Activated CD8-positive, alpha-beta memory T cell treated with anti-CD3 and anti-CD28 coated beads, Interleukin-2, amount 10 ng/mL, durations not matched to agents 7 days and 5 days (primary cell): ENCODE measurements around the gene GRIK5. TPM values are rescaled to one million over a fixed set of nuclear protein-coding genes. Genes with fewer than 3 reads are reported as not detected.

ENCODE experiments used
- ATAC-seq: fragments of 150-1000 bp; cut with Tn5 transposase; one replicate; pipeline ENCODE4 v1.10.0; 2021; ENCODE audit warnings: moderate library complexity
- CTCF ChIA-PET: fragments of 350-600 bp; sonication (Branson Sonifier 250); formaldehyde crosslinking; loops from one replicate; lab custom pipeline; 2021; ENCODE audit warnings: antibody characterized with exemption; lab: Charles Lee
- DNase-seq: peaks from one replicate; pipeline ENCODE4 v3.0.0-alpha.2; 2020
- H3K27ac Mint-ChIP-seq: one replicate; pipeline ENCODE4 v1.8.0; 2021; ENCODE audit warnings: mild to moderate bottlenecking, mixed read lengths
- H3K27me3 Mint-ChIP-seq: one replicate; pipeline ENCODE4 v1.8.0; 2021; ENCODE audit warnings: mixed read lengths
- H3K36me3 Mint-ChIP-seq: one replicate; pipeline ENCODE4 v1.8.0; 2021; ENCODE audit warnings: mild to moderate bottlenecking, mixed read lengths
- H3K4me1 Mint-ChIP-seq: one replicate; pipeline ENCODE4 v1.8.0; 2021; ENCODE audit warnings: mixed read lengths
- H3K4me3 Mint-ChIP-seq: one replicate; pipeline ENCODE4 v1.8.0; 2021; ENCODE audit warnings: mild to moderate bottlenecking, moderate library complexity, mixed read lengths
- H3K9me3 Mint-ChIP-seq: one replicate; pipeline ENCODE4 v1.8.0; 2022; ENCODE audit warnings: low read depth, mixed read lengths
- total RNA-seq, 2 experiments: library from RNA; stranded (reverse); gene quantifications; one replicate each; pipeline ENCODE4 v1.2.3, GENCODE V29; 2021

Gene GRIK5
- total RNA-seq, 2 experiments from 2014 or later = 0.44 to 0.56 TPM

GRCh38 chr19:41968751-41969595, 101.0 kb downstream of the GRIK5 start:
- H3K27ac Mint-ChIP-seq = no peak overlapping the region
- CTCF ChIA-PET = no interaction called here
- ATAC-seq (no peak), DNase-seq (no peak)
- H3K9me3 Mint-ChIP-seq = no peaks in the 10 kb centered on the region
- no peaks in the 10 kb centered on the region for H3K36me3 Mint-ChIP-seq
- H3K4me3 Mint-ChIP-seq = no peak overlapping the region
- no peaks in the 10 kb centered on the region for H3K27me3 Mint-ChIP-seq
- no peaks in the 10 kb centered on the region for H3K4me1 Mint-ChIP-seq

- Mint-ChIP-seq H3K9me3 (no peaks in the 10 kb centered on the region), H3K36me3 (no peaks in the 10 kb centered on the region), H3K4me1 (no peaks in the 10 kb centered on the region), H3K4me3 (no peak overlapping the region), H3K27me3 (no peaks in the 10 kb centered on the region), H3K27ac (no peak overlapping the region)
- DNase-seq = no peak
- ATAC-seq = no peak
- CTCF ChIA-PET = no interaction called here
These were observed 102.8 kb downstream of the GRIK5 start for GRCh38 chr19:41967054-41967783.

GRCh38 chr19:41965106-41965505, 104.9 kb downstream of the GRIK5 start:
- CTCF ChIA-PET = no interaction called here
- Mint-ChIP-seq H3K36me3 (no peaks in the 10 kb centered on the region), H3K9me3 (no peaks in the 10 kb centered on the region), H3K4me1 (no peaks in the 10 kb centered on the region), H3K27ac (no peak overlapping the region), H3K4me3 (no peak overlapping the region), H3K27me3 (no peaks in the 10 kb centered on the region)
- no peak for DNase-seq
- no peak for ATAC-seq

DNA sequence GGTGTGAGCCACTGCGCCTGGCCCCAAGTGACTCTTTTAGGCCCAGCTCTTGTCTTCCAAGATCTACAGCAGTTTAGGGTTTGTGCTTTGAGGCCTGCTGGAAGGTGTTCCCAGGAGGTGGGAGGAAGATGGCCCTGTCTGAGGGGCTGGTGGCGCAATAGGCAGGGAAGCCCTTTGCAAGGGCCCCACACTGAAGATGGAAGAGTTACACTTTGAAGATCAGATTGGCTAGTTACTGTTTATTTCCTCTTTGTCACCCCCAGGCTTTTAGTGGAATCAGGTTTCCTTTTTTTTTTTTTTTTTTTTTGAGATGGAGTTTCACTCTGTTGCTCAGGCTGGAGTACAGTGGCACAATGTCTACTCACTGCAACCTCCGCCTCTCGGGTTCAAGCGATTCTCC, 109.0 kb downstream of the GRIK5 start:
- no peaks in the 10 kb centered on the region for H3K27me3 Mint-ChIP-seq
- H3K4me1 Mint-ChIP-seq = peaks cover 19% of the 10 kb centered on the region
- H3K27ac Mint-ChIP-seq = no peak overlapping the region
- no peak overlapping the region for H3K4me3 Mint-ChIP-seq
- no peak for DNase-seq
- no peaks in the 10 kb centered on the region for H3K36me3 Mint-ChIP-seq
- no peak for ATAC-seq
- no peaks in the 10 kb centered on the region for H3K9me3 Mint-ChIP-seq
- CTCF ChIA-PET = interaction anchor here (0.9 to 5.1 kb wide), 3 partner anchors 15 to 101 kb away, joined by 3 to 32 read pairs (median 4); partner anchors contain the start of gene RPS19

- H3K36me3 Mint-ChIP-seq = no peaks in the 10 kb centered on the region
- ATAC-seq = peak; percentile 91
- H3K9me3 Mint-ChIP-seq = no peaks in the 10 kb centered on the region
- H3K27ac Mint-ChIP-seq = peak within 1 kb of the TSS; percentile 87
- H3K27me3 Mint-ChIP-seq = no peaks in the 10 kb centered on the region
- peaks cover 19% of the 10 kb centered on the region for H3K4me1 Mint-ChIP-seq
- peak within 1 kb of the TSS; percentile 94 for H3K4me3 Mint-ChIP-seq
- DNase-seq = peak; percentile 95
- CTCF ChIA-PET = interaction anchor here (1.0 to 5.1 kb wide), 15 partner anchors 13 to 173 kb away, joined by 3 to 32 read pairs (median 8); partner anchors contain the start of genes POU2F2 and RPS19
These were observed 110.7 kb downstream of the GRIK5 start, which contains the start of gene RABAC1 for GRCh38 chr19:41959056-41960053. Gene RABAC1, minus strand, starts transcription at chr19:41959321. Its CDS starts 29 bp downstream, at chr19:41959292.

DNA sequence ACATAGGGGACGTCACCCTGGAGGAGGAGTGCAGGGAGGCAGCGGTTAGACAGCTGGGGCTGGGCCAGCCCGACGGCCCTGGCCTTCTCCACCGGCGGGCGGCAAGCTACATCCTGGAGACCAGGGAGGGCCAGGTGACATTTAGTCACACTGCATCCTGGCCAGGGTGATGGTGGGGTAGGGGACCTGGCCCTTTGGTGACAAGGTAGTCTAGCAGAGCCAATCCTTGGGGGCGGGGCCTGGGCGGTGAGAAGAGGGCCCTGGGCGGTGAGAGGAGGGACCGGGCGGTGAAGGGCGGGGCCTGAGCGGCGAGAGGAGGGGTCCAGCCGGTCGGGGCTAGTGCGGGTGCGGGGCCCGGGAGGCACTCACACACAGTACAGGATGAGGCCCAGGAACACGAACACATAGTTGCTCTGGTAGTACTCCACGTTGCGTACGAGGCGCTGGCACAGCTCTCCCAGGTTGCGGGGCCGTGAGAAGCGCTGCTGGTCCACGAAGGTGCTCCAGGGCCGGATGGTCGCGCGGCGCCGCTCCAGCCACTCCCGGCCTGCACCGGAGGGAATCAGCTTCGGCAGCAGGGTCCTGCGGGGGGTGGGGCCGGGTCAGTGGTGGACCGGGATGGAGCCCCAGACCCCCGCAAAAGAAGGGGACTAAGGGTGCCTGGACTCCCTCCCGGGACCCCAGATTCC, 111.5 kb downstream of the GRIK5 start:
- CTCF ChIA-PET = interaction anchor here (0.6 to 5.1 kb wide), 15 partner anchors 12 to 205 kb away, joined by 3 to 32 read pairs (median 8); partner anchors contain the start of genes POU2F2 and RPS19

GRCh38 chr19:41957838-41958366, 112.1 kb downstream of the GRIK5 start:
- no peaks in the 10 kb centered on the region for H3K9me3 Mint-ChIP-seq
- ATAC-seq = peak; percentile 21
- CTCF ChIA-PET = interaction anchor here (0.6 to 5.1 kb wide), 16 partner anchors 12 to 205 kb away, joined by 3 to 32 read pairs (median 7); partner anchors contain the start of genes ATP1A3 and RPS19
- peaks cover 19% of the 10 kb centered on the region for H3K4me1 Mint-ChIP-seq
- peak overlapping the region; percentile 87 for H3K27ac Mint-ChIP-seq
- peak overlapping the region; percentile 94 for H3K4me3 Mint-ChIP-seq
- H3K27me3 Mint-ChIP-seq = no peaks in the 10 kb centered on the region
- peak; percentile 74 for DNase-seq
- H3K36me3 Mint-ChIP-seq = no peaks in the 10 kb centered on the region

More for the DNA sequence above, 111.5 kb downstream of the GRIK5 start:
- H3K4me1 Mint-ChIP-seq = peaks cover 19% of the 10 kb centered on the region
- peak overlapping the region; percentile 87 for H3K27ac Mint-ChIP-seq
- H3K4me3 Mint-ChIP-seq = peak overlapping the region; percentile 94
- no peaks in the 10 kb centered on the region for H3K36me3 Mint-ChIP-seq
- no peaks in the 10 kb centered on the region for H3K9me3 Mint-ChIP-seq
- peak; percentile 77 for ATAC-seq
- no peaks in the 10 kb centered on the region for H3K27me3 Mint-ChIP-seq
- peak; percentile 91 for DNase-seq

GRCh38 chr19:41957161-41957837, 112.7 kb downstream of the GRIK5 start:
- Mint-ChIP-seq H3K4me3 (peak overlapping the region; percentile 94), H3K9me3 (no peaks in the 10 kb centered on the region), H3K27ac (peak overlapping the region; percentile 87), H3K36me3 (no peaks in the 10 kb centered on the region), H3K4me1 (peaks cover 19% of the 10 kb centered on the region), H3K27me3 (no peaks in the 10 kb centered on the region)
- DNase-seq = no peak
- no peak for ATAC-seq
- CTCF ChIA-PET = interaction anchor here (1.1 to 5.1 kb wide), 12 partner anchors 11 to 204 kb away, joined by 3 to 32 read pairs (median 12); partner anchors contain the start of genes ATP1A3 and RPS19

GRCh38 chr19:41956621-41957020, 113.4 kb downstream of the GRIK5 start:
- H3K4me3 Mint-ChIP-seq = no peak overlapping the region
- H3K9me3 Mint-ChIP-seq = no peaks in the 10 kb centered on the region
- ATAC-seq (no peak), DNase-seq (no peak)
- no peaks in the 10 kb centered on the region for H3K36me3 Mint-ChIP-seq
- no peak overlapping the region for H3K27ac Mint-ChIP-seq
- H3K27me3 Mint-ChIP-seq = peaks cover 2% of the 10 kb centered on the region
- peaks cover 22% of the 10 kb centered on the region for H3K4me1 Mint-ChIP-seq
- CTCF ChIA-PET = interaction anchor here (1.1 to 5.1 kb wide), 10 partner anchors 11 to 162 kb away, joined by 3 to 32 read pairs (median 17); partner anchors contain the start of genes ATP1A3 and RPS19

GRCh38 chr19:41955521-41955920, 114.5 kb downstream of the GRIK5 start:
- no peak for DNase-seq
- CTCF ChIA-PET = interaction anchor here (4.3 kb wide), 1 partner anchor 81 kb away, joined by 32 read pairs; no protein-coding TSS in a partner anchor

DNA sequence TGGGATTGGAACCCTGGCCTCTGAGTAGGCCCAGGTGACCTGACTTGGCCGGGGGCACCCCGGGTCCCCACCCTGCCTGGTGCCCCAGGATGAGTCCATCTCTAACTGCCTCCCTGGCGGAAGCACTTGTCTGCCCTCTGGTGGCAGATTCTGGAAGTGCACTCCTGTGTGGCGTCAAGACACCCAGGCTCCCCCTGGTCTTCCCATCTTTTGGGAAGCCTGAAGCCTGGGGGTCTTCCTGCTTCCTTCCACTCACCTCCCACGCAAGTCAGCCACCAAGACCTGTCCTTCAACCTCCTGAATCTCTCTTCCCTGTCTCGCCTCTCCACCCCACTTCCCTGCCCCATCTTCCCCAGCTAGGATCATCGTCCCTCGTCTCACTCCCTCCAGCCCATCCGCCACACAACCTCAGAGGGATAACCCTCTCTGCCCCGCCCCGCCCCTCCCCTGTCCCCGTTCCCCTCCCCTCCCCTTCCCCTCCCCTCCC, 118.3 kb downstream of the GRIK5 start:
- H3K4me1 Mint-ChIP-seq = peaks cover 21% of the 10 kb centered on the region
- no peaks in the 10 kb centered on the region for H3K36me3 Mint-ChIP-seq
- no peak overlapping the region for H3K4me3 Mint-ChIP-seq
- peaks cover 2% of the 10 kb centered on the region for H3K27me3 Mint-ChIP-seq
- H3K9me3 Mint-ChIP-seq = no peaks in the 10 kb centered on the region
- peak; percentile 89 for ATAC-seq
- peak; percentile 92 for DNase-seq
- peak overlapping the region; percentile 21 for H3K27ac Mint-ChIP-seq
- CTCF ChIA-PET = interaction anchor here (0.6 to 5.6 kb wide), 15 partner anchors 8 to 158 kb away, joined by 3 to 88 read pairs (median 5); partner anchors contain the start of genes ARHGEF1 and RPS19

More at GRCh38 chr19:41955521-41955920, 114.5 kb downstream of the GRIK5 start:
- no peak overlapping the region for H3K27ac Mint-ChIP-seq
- peaks cover 25% of the 10 kb centered on the region for H3K4me1 Mint-ChIP-seq
- ATAC-seq = no peak
- peaks cover 2% of the 10 kb centered on the region for H3K27me3 Mint-ChIP-seq
- H3K4me3 Mint-ChIP-seq = no peak overlapping the region
- no peaks in the 10 kb centered on the region for H3K36me3 Mint-ChIP-seq
- no peaks in the 10 kb centered on the region for H3K9me3 Mint-ChIP-seq
